DMS53 treated with DMSO at 0.1 percent for 48 hours (cell line): ENCODE data around the gene RAB9B.
"Not testable (repeated sequence)": the region's sequence is repeated elsewhere in the genome, so short reads cannot be mapped to it uniquely, and the experiment has no call there.

Experiments used
- DNase-seq: peaks from one replicate; lab custom pipeline; 2025; ENCODE audit not compliant: unreplicated experiment; lab: John Stamatoyannopoulos, UW

RAB9B gene, protein sequence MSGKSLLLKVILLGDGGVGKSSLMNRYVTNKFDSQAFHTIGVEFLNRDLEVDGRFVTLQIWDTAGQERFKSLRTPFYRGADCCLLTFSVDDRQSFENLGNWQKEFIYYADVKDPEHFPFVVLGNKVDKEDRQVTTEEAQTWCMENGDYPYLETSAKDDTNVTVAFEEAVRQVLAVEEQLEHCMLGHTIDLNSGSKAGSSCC

DNA sequence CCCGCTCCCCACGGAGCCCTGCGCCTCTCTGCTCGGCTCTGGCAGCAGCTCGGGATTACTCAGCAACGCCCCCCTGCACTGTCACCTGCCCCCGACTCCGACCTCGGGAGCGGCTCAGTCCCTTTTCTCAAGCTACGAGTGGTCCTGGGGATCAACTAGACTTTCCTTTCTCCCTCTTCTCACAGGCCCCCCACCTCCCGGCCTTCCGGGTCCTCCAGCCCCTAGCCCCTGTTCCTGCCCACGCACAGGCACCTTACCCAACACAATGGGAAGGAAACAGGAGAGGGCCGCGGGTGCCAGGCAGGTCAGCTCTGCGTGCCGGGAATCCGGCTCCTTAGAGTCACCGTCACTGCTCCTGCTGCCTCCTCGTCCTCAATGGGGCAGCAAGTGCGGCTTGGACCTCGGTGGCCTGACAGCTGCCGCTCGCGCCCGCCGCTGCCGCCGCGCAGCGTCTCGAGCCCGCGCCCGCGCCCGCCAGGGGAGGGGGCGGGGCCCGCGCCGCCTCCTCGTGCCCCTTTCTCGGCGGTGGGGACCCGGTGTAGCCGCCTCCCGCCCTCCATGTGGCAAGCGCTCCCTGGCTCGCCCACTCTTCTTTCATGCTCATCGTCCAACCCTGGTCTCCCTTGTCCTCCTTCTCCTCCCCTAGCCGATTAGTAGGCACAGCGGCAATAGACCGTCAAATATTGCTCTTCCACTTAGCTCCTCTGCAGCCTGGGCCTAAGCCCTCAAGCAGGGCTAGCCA is at the start of gene RAB9B:
Gene RAB9B, minus strand, starts transcription at position 455 of the 742 bp plus-strand sequence. CDS start 6,473 bp downstream, outside the sequence.
- DNase-seq, result peak; percentile 52

DNA sequence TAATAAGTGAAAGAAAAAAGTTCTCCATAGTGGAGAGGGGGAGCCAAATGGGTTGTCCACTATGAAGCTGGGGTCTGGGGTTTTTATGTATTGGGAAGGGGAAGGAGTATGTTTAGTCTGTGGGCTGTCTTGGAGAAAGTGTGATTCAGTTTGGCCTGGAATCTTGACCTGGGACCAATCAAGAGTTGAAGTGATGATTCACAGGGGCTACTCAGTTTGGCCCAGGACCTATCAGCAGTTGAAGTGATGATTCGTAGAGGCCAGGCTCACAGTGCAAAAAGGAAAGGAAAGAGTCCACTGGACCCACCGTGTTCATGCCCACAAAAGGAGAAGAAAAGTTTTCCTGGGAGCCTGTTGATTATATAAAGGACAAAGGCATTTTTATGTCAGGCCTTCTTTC is 47.3 kb upstream of the RAB9B start:
- DNase-seq, result no peak

DNA sequence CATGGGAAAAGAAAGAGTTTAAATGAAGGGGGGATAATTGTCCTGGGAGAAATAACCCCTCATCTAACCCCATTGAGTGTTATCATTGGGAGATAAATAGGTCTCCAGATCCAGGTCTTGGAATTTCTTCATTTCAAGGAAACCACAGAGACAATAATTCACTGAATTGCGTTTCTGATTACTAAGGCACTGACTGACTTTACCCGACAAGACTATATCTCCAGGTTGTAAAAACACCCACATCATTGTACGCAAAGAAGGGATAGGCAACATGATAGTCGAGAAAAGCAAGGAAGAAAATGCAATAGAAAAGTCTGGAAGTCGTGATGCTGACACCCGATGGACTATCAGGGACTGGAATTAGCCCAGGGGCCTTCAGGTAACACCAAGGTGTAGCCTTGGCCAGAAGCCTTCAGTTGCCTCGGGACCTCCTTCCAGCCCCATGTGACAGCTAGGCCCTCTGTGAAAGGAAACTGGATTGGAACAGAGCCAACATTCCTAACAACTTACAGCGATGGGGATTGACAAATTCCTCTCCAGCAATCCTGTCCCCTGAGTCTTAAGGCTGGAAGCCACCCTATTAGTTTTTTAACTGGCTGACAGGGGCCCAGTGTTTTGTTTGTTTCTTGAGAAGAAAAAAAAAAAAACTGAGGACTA is 46.5 kb upstream of the RAB9B start:
- DNase-seq, result no peak

DNA sequence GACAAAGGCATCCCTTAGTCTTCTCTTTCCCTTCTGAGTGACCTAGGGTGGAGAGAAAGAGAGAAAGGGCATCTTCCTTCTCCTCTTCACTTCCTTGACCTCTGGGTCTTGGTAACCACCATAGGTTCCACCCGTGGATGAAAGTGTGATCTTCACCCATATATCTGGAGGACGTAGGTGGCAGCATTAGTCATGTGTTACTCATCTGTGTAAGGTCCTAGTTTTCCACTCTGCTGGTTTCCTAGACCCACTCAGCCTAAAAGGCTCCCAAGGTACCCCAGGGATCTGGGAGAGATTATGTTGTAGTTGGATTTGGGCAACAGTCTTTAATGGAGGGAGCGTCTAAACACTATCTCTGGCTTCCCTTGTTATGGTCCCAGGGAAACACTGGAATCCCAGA is 45.5 kb upstream of the RAB9B start:
- no peak for DNase-seq

DNA sequence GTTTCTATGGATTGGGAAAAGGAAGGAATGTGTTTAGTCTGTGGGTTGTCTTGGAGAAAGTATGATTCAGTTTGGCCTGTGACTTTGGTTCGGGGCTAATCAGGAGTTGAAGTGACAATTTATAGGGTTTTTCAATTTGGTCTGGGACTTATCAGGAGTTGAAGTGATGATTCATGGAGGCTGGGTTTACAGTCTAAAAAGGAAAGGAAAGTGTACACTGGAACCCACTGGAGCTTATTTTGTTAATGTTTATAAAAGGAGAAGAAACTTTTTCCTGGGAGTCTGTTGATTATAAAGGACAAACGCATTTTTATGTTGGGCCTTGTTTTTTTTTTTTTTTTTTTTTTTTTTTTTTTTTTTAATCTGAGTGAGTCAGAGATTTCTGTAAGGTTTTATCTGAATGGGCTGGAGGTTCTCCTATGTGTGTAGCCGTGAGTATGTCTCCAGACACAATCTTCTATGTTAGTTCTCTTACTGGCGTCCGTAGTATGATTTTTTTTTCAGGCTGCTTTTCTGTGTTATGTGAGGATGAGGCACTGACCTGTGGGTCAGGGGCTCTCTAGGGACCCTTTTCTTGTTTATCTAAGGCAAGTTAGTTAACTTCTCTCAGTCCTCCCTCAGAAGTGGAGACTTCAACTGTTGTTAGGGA is 33.0 kb upstream of the RAB9B start:
- DNase-seq, result no peak

DNA sequence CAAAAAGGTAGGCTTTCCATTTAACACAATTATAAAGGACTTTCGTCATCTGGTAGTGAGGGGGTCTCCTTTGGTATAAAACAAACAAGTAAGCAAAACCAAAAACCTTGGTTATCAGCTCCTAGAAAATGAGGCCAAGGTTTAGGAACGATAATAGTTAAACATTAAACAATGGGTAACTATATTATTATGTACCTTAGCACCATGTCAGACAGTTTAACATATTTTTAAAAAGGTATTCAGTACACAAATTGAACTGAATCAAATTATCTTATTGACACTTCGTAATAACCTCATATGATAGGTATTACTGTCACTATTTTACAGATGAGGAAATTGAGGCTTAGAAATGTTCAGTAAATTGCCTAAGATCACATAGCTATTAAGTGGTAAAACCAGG is 32.1 kb upstream of the RAB9B start:
- DNase-seq, result no peak

DNA sequence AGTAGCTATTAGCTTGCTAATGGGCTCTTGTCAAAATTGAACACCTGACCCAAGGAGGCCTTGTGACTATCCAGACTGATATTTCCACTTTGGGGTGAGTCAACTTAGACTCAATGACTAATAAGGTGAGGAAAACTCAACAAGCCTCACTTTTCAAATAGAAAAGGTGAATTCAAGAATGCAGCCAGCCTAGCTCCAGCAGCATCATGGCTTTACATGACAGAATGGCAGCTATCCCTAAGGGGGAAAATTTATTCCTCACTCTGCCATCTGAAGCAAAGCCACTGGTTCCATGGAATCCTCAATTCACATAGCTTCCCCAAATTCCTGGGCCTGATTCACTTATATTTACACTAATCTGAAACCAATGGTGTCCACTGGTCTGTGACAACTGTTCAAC is 29.1 kb upstream of the RAB9B start:
- no peak for DNase-seq

DNA sequence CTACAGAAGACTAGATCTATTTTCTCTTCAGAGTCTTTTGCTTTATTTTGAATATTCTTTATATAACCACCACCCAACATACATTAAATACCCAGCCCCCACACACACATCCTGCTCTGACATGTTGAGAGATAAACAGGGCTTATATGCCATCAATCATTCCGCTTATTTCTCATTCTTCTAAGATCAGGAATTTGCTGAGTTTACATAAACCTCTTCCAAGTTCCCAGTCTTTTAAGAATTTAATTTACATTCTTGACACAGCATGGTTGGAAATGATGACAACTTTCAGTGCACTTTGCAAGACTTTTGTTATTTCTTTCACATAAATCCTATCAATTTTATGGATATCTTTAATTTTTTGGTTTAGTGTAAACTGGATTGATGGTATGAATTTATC is 17.5 kb upstream of the RAB9B start:
- no peak for DNase-seq

DNA sequence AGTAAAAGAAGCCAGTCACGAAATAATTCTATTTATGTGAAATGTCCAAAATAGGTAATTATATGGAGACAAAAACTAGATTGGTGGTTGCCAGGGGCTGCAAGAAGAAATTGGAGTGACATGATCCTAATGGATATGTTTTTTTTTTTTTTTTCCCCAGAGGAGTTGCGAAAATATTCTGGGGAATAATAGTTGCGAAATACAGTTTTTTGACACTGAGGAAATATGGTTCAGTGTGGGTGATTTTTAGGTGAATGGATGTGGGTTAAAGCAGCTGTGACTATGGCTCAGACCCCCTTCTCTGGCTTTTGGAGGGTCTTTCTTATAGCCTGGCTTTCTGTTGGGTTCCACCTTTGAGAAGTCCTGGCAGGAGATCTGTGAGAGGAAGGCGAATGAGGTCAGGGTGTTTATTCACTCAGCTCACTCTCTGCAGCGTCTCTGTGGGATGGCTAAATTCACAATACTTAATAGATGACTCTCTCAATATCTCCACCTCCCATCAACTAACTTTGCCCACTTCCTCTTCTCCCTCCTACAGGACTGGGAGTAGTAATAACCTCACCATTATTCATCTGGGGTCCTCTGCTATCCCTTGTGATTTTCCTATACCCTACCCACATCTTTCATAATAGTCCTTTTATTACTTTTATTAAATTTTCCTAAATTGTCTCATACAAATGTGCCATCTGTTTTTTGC is 15.3 kb upstream of the RAB9B start:
- DNase-seq, result no peak

DNA sequence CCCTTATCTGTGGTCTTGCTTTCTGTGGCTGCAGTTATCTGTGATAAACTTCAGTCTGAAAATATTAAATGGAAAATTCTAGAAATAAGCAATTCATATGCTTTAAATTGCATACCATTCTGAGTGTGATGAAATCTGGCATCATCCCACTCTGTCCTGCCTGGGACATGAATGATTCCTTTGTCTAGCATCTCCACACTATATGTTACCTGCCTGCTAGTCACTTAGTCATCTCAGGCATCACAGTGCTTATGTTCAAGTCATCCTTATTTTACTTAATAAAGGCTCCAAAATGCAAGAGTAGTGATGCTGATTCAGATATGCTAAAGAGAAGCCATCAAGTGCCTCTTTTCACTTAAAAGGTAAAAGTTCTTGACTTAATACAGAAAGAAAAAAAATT is 14.3 kb upstream of the RAB9B start:
- no peak for DNase-seq

DNA sequence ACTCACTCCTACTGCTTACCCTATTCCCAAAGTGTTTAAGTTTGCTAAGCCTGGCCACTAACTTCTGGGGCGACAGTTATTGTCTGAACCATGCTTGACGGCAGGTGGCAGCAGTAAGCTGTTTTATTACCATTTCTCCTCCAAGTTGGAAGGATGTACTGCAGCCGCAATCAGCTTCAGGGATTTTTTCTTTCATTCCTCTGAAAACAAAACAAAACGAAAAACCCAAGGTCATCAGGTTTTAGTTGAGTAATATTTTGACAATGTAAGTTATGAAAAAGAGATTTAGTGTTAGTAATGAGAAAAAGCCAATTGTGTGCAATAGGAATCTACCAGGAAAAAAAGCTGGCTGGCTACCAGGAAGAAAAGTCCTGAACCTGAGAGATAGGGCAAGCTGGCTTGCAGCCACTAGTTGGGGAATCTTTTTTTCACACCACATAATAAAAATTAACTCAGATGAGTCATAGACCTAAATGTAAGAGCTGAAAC is 13.2 kb upstream of the RAB9B start:
- peak; percentile 48 for DNase-seq

DNA sequence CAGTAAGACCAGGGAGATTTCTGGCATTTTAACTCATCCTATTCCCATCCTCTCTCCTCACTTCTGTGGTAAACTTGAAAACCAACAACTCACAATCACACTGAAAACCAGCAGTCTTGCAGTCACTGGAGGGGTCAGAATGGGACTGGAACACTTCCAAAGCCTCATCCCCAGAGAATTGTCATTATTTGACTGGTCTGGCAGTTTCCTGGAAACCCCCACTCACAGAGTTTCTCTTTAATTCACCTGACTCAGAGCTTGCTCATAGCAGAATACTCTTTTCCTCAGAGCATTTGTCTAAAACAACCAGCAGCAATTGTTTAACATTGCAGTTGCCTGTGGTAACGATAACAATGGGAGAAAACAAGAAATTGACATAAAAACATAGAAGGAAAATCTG is 7.3 kb upstream of the RAB9B start:
- DNase-seq, result no peak

DNA sequence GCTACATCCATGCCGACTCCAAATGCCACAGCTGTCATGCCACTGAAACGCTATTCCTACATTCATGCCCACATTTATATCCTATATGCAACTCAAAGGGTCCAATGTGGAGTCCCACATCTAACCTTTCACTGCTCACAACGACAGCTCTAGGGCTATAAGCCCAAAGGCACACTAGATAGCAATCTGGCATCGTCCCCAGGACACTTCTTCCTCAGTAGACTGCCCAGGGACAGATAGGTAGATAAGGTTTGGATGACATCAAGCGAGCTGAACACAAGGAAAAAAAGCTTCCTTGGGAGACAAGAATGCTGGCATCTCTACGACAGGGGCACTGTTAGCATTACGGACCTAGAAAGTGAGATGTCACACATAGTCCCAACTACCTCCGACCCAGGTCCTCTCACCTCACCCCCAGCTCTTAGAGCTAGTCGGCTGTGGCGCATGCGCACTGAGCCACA is 685 bp downstream of the RAB9B start:
- DNase-seq, result peak; percentile 40

DNA sequence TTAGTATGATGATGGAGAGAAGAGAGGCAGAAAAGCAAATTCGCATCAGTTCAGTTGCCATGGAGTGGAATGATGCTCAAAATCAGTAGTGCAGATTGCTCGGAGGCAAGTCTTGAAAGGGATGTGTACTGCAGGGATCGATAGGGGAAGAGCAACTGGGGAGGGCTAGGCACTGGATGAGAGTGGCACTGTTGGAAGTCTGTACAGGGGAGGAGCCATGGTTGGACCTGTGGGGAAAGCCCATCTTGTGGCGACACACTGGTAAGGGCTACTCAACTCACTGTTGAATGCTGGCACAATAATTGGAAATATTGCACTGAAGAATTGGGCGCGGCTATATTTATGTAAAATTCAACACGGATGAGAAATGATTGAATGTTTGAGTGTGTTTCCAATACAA is 1.2 kb downstream of the RAB9B start:
- DNase-seq, result no peak

DNA sequence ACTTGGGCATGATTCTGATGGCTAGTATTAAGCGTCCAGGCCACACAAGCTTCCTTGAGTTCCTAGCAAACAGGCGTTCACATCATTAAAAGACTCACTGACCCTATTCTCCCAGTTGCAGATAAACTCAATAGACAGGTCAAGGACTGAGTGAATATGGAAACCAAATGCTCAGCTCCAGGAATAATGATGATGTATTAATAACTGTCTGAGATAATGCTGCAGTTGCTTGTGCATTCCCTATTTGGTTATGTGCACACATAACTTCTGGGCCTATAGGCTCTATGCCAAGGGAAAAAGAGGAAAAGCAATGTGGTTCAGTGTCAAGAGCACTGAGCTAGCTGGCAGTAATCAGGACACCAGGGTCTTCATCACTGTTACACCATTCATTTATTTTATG is 3.5 kb downstream of the RAB9B start:
- no peak for DNase-seq

DNA sequence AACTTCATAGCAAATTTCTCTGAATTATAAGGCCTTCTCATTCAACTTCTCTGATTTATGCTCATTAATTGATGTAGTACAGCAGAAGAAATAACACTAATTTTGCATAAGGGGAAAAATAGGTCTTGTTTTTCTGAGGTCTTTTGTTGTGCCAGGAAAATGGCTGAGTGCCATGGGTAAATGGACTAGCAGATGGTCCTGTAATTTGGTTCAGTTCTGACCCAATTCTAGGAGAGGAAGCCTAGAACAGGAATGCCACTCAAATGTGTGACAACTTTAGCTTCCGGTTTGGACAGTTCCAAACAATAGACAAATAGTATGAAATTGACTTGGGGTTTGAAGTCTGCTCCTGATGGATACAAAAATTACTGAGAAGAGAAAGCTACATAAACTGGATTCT is 6.2 kb downstream of the RAB9B start:
- DNase-seq, result no peak

DNA sequence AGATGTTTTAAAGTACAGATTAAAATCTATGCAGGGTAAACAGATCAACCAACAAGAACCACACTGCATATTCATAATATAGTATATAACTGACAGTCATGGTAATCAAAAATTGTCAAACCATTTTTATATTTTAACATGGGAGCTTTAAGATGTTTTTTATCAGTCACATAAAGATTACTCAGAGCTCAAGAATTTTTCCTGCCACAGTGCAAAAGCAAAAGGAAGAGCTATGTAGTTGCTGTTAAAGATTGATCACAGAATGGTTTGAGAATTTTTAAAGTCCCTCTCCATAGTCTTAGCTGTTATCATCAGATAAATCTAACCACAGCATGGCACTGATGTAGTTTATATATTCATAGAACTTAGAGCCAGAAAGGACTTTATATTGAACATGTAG is 8.5 kb downstream of the RAB9B start:
- DNase-seq, result no peak

DNA sequence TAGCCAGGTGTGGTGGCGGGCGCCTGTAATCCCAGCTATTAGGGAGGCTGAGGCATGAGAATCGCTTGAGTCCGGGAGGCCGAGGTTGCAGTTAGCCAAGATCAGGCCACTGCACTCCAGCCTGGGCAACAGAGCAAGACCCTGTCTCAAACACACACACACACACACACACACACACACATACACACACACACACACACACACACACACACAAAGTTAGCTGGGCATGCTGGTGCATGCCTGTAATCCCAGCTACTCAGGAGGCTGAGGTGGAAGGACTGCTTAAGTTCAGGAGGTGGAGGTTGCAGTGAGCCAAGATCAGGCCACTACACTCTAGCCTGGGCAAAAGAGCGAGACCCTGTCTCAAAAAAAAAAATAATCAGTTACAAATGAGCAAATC is 11.3 kb downstream of the RAB9B start:
- DNase-seq, result not testable (repeated sequence)

DNA sequence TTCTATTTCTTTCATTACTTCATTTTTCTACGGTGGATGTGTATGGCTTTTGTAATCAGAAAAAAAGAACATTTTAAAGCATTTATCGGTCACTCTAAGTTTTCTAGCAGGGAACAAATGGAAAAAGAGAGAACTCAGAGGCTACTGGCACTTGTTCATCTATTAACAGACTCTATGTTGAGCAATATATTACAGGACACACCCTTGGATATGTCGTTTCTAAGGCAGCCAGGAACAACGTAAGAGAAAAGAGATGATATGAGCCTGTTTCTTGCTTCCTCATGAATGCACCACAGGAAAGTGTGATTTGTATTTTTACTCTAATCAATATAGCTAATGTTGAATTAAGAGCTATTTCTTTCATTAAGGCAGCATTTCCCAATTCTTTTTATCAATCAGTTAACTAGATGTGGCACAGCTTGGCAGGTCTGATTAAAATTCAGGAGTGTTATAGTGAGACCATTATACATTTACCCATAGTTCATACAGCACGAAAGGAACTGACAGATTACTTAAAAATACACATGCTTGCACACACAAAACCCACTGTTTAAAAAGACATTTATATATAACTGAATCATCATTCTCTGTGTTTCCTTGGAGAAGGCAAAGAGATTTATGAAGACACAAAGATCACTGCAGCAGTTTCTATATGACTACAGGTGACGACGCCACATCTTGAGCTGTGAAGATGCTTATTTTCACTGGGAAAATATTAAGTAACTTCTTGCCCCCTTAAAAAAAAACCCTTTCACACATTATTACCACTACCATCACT is 13.0 kb downstream of the RAB9B start:
- no peak for DNase-seq

DNA sequence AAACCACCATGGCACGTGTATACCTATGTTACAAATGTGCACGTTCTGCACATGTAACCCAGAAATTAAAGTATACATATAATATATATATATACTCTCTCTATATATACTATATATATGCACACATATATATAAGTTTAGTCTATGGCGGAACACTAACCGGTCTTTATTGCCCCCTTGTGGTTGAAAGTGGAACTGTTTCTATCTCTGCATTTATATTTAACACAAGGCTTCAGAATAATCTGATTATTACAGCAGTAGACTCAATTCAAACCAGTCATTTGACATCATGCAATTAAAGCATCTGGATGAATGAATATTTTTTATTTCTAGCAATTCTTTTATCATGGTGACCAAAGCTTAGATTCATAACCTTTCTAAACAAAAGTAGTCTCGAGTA is 14.6 kb downstream of the RAB9B start:
- peak; percentile 35 for DNase-seq
